ENCODE results near the gene MAS1L.
A peak's percentile ranks its signal among the peaks of the same experiment; 100 is the strongest.
"Not testable (repeated sequence)": the region's sequence is repeated elsewhere in the genome, so short reads cannot be mapped to it uniquely, and the experiment has no call there.

The MAS1L gene

GRCh38 chr6:29461021-29461814 lies 26.5 kb downstream of the MAS1L start:
- Histone ChIP-seq H3K36me3 (ENCODE audit: control insufficient read depth, insufficient read depth, low read length) (no peaks in the 10 kb centered on the region), H3K9me3 (ENCODE audit: control insufficient read depth, insufficient read depth, low read length) (no peaks in the 10 kb centered on the region), H3K4me3 (ENCODE audit: low read length) (no peak overlapping the region), H3K4me1 (ENCODE audit: control insufficient read depth, insufficient read depth, low read length) (no peaks in the 10 kb centered on the region), H3K27me3 (ENCODE audit: control insufficient read depth, insufficient read depth, low read length) (no peaks in the 10 kb centered on the region), H3K27ac (ENCODE audit: low read length) (no peak overlapping the region)
- no peak for DNase-seq (ENCODE audit: low read depth, low spot score)
- no CpG with 5 or more reads among the region's 5 CpGs for WGBS (ENCODE audit: insufficient coverage, insufficient read length)

GRCh38 chr6:29456971-29457370 lies 30.8 kb downstream of the MAS1L start, which contains the start of the genes OR11A1 and OR2H1:
Gene OR11A1, minus strand, starts transcription at chr6:29457071. Its CDS starts 29,430 bp downstream, at chr6:29427641.
Gene OR2H1, plus strand, starts transcription at chr6:29457155. Its CDS starts 4,615 bp downstream, at chr6:29461770.
- Histone ChIP-seq H3K36me3 (ENCODE audit: control insufficient read depth, insufficient read depth, low read length) (no peaks in the 10 kb centered on the region), H3K27ac (ENCODE audit: low read length) (no peak within 1 kb of the TSS), H3K4me3 (ENCODE audit: low read length) (no peak within 1 kb of the TSS), H3K9me3 (ENCODE audit: control insufficient read depth, insufficient read depth, low read length) (no peaks in the 10 kb centered on the region), H3K4me1 (ENCODE audit: control insufficient read depth, insufficient read depth, low read length) (no peaks in the 10 kb centered on the region), H3K27me3 (ENCODE audit: control insufficient read depth, insufficient read depth, low read length) (no peaks in the 10 kb centered on the region)
- no peak for DNase-seq (ENCODE audit: low read depth, low spot score)
- no CpG with 5 or more reads among the region's 2 CpGs for WGBS (ENCODE audit: insufficient coverage, insufficient read length)

GRCh38 chr6:29451471-29452193 lies 36.1 kb downstream of the MAS1L start:
- peaks cover 2% of the 10 kb centered on the region; the same call in 1 of the 2 replicates for H3K4me1 ChIP-seq (ENCODE audit: control insufficient read depth, insufficient read depth, low read length)
- no CpG with 5 or more reads among the region's 3 CpGs for WGBS (ENCODE audit: insufficient coverage, insufficient read length)
- H3K27me3 ChIP-seq (ENCODE audit: control insufficient read depth, insufficient read depth, low read length) = no peaks in the 10 kb centered on the region
- no peak for DNase-seq (ENCODE audit: low read depth, low spot score)
- H3K9me3 ChIP-seq (ENCODE audit: control insufficient read depth, insufficient read depth, low read length) = no peaks in the 10 kb centered on the region
- no peak overlapping the region for H3K4me3 ChIP-seq (ENCODE audit: low read length)
- no peak overlapping the region for H3K27ac ChIP-seq (ENCODE audit: low read length)
- no peaks in the 10 kb centered on the region for H3K36me3 ChIP-seq (ENCODE audit: control insufficient read depth, insufficient read depth, low read length)

GRCh38 chr6:29447670-29448069 lies 40.1 kb downstream of the MAS1L start:
- no peak overlapping the region for H3K27ac ChIP-seq (ENCODE audit: low read length)

GRCh38 chr6:29444031-29444430 lies 43.7 kb downstream of the MAS1L start:
- not testable (repeated sequence) for DNase-seq (ENCODE audit: low read depth, low spot score); H3K4me3 ChIP-seq (ENCODE audit: low read length)

More at GRCh38 chr6:29447670-29448069, 40.1 kb downstream of the MAS1L start:
- WGBS (ENCODE audit: insufficient coverage, insufficient read length) = no CpG with 5 or more reads among the region's 1 CpG
- H3K27me3 ChIP-seq (ENCODE audit: control insufficient read depth, insufficient read depth, low read length) = no peaks in the 10 kb centered on the region
- H3K4me3 ChIP-seq (ENCODE audit: low read length) = no peak overlapping the region
- H3K36me3 ChIP-seq (ENCODE audit: control insufficient read depth, insufficient read depth, low read length) = no peaks in the 10 kb centered on the region
- H3K9me3 ChIP-seq (ENCODE audit: control insufficient read depth, insufficient read depth, low read length) = no peaks in the 10 kb centered on the region
- H3K4me1 ChIP-seq (ENCODE audit: control insufficient read depth, insufficient read depth, low read length) = peaks cover 2% of the 10 kb centered on the region; the same call in 1 of the 2 replicates
- DNase-seq (ENCODE audit: low read depth, low spot score) = peak; percentile 33

GRCh38 chr6:29442719-29443118 lies 45.0 kb downstream of the MAS1L start:
- DNase-seq (ENCODE audit: low read depth, low spot score) = no peak
- H3K4me1 ChIP-seq (ENCODE audit: control insufficient read depth, insufficient read depth, low read length) = peaks cover 2% of the 10 kb centered on the region; the same call in 1 of the 2 replicates

More at GRCh38 chr6:29444031-29444430, 43.7 kb downstream of the MAS1L start:
- not testable (repeated sequence) for H3K4me1 ChIP-seq (ENCODE audit: control insufficient read depth, insufficient read depth, low read length); H3K9me3 ChIP-seq (ENCODE audit: control insufficient read depth, insufficient read depth, low read length); H3K27me3 ChIP-seq (ENCODE audit: control insufficient read depth, insufficient read depth, low read length); H3K27ac ChIP-seq (ENCODE audit: low read length); H3K36me3 ChIP-seq (ENCODE audit: control insufficient read depth, insufficient read depth, low read length)
- WGBS (ENCODE audit: insufficient coverage, insufficient read length) = no CpG with 5 or more reads among the region's 1 CpG

GRCh38 chr6:29439006-29439405 lies 48.8 kb downstream of the MAS1L start, which contains the start of gene OR10C1:
Gene OR10C1, plus strand, starts transcription at chr6:29439306. Its CDS starts 710 bp downstream, at chr6:29440016.
- Histone ChIP-seq H3K27me3 (ENCODE audit: control insufficient read depth, insufficient read depth, low read length) (no peaks in the 10 kb centered on the region), H3K4me1 (ENCODE audit: control insufficient read depth, insufficient read depth, low read length) (no peaks in the 10 kb centered on the region), H3K27ac (ENCODE audit: low read length) (no peak within 1 kb of the TSS), H3K36me3 (ENCODE audit: control insufficient read depth, insufficient read depth, low read length) (no peaks in the 10 kb centered on the region), H3K9me3 (ENCODE audit: control insufficient read depth, insufficient read depth, low read length) (no peaks in the 10 kb centered on the region), H3K4me3 (ENCODE audit: low read length) (no peak within 1 kb of the TSS)
- no peak for DNase-seq (ENCODE audit: low read depth, low spot score)

More at GRCh38 chr6:29442719-29443118, 45.0 kb downstream of the MAS1L start:
- no peak overlapping the region for H3K27ac ChIP-seq (ENCODE audit: low read length)
- no peaks in the 10 kb centered on the region for H3K36me3 ChIP-seq (ENCODE audit: control insufficient read depth, insufficient read depth, low read length)
- H3K9me3 ChIP-seq (ENCODE audit: control insufficient read depth, insufficient read depth, low read length) = no peaks in the 10 kb centered on the region
- no peak overlapping the region for H3K4me3 ChIP-seq (ENCODE audit: low read length)
- H3K27me3 ChIP-seq (ENCODE audit: control insufficient read depth, insufficient read depth, low read length) = no peaks in the 10 kb centered on the region
- WGBS (ENCODE audit: insufficient coverage, insufficient read length) = no CpG with 5 or more reads among the region's 1 CpG

- not testable (repeated sequence) for H3K4me3 ChIP-seq (ENCODE audit: low read length); DNase-seq (ENCODE audit: low read depth, low spot score); H3K36me3 ChIP-seq (ENCODE audit: control insufficient read depth, insufficient read depth, low read length); H3K27ac ChIP-seq (ENCODE audit: low read length); H3K27me3 ChIP-seq (ENCODE audit: control insufficient read depth, insufficient read depth, low read length); H3K4me1 ChIP-seq (ENCODE audit: control insufficient read depth, insufficient read depth, low read length); H3K9me3 ChIP-seq (ENCODE audit: control insufficient read depth, insufficient read depth, low read length)
- WGBS (ENCODE audit: insufficient coverage, insufficient read length) = no CpG with 5 or more reads among the region's 18 CpGs
Measured at GRCh38 chr6:29436730-29437129, 51.0 kb downstream of the MAS1L start.

Measured in iPS DF 6.9 (cell line).